DMS 273 (cell line): Measurements from ENCODE around the gene CD226.
"Not testable (repeated sequence)": the region's sequence is repeated elsewhere in the genome, so short reads cannot be mapped to it uniquely, and the experiment has no call there.

Experiments
- DNase-seq: peaks from one replicate; lab custom pipeline; 2025; ENCODE audit not compliant: unreplicated experiment; lab: John Stamatoyannopoulos, UW

CD226 gene

DNA sequence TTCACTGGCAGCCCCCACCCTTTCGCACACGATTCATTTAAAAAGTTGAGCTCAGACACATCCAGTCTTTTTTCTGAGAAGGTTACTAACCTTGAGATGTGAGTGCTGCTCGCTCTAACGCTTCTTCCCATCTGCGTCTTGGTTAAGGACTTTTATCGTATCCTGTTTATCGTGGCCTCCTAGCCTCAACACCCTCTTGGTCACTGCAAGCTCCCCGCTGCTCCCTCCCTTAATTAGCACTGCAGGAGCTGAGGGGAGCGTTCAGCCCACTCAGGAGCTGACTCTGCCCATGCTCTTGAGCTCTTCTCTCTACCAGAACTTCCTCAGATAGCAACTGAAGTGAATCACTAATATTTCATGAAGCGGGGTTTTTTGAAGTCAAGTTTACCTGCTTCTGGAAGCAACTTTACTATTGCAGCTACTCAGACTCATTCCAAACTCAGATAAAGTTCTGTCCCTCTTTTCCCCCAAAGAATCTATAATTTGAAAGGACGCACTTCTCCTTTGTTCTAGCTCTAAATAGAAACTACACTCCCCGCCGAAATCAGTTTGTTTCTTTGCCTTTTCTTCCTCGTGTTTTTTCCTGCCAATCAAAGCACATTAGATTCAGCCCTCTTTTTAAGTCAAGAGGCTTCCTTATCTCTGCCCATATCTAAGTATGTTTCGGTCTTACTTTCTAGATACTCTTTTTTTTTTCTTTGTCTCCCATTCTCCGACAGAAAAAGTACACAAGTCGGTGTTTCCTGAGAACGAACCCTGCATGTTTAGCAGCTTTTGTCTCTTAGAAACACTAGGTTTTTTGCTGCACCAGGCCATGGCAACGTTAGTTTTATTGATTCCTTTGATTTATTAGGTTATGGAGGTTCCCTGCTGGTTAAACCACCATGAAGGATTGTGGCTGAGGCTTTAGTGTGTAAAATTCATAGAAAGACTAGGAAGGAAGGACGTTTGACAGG is 9.3 kb upstream of the CD226 start:
- no peak for DNase-seq

DNA sequence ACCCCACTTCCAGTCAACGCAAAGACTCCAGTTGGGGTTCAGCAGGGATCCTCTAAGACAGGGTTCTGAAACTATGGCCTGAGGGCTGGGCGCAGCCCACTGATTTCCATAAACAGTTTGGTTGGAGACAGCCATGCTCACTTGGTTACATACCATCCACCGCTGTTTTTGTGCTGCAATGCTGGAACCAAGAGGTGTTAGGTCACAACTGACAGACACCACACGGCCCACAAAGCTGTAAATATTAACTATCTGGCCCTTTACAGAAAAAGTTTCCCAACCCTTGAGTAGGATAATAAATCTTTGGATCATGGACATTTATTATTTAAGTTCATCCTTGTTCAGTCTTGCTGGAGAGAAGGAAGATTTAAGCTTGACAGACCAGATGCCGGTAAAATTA is 8.4 kb upstream of the CD226 start:
- DNase-seq = no peak

DNA sequence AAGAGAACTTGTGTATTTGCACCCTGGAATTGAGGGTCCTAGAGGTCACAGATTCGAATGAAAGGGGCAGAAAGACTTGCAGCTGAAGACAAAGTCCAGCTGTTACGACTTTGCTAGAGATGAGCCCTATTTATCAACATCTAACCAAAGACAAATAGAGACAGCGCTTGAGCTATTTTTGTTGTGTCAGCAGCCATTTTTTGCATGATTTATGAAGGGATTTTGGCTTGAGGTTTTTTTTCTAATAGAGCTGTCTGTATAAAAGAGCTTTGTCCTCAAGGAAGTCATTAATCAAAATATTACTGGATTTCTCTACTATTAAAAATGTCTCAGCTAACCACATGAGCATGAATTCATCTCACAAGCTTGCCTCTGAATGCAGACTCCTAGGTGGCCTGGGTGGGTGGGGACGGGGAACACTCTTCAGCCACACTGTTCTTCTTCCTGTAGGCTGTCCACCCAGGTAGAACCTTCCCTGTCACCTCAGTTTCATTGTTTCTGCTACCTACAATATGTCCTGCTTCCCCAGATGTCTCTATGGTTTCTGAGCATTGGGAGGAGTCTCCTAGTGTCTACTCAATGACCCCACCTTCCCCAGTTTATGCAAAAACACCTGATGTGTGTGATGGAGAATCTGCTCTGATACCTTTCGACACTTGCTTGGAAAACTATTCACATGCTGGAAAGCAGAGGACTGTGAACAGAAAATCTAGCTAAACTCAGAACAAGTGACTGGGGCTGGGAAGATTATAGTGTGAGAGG is 7.2 kb upstream of the CD226 start:
- DNase-seq = no peak

DNA sequence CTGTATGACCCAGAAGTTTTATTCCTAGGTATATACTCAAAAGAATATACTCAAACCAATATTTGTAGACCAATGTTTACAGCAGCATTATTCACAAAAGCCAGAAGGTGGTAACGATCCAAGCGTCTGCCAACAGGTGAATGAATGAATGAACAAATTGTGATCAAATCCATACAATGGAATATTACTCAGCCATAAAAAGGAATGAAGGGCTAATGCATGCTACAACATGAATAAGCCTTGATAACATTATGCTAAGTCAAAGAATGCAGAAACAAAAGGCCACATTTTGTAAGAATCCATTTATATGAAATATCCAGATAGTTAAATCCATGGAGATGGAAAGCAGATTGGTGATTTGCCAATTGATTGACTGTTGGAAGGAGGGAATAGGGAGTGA is 5.5 kb upstream of the CD226 start:
- DNase-seq = no peak

DNA sequence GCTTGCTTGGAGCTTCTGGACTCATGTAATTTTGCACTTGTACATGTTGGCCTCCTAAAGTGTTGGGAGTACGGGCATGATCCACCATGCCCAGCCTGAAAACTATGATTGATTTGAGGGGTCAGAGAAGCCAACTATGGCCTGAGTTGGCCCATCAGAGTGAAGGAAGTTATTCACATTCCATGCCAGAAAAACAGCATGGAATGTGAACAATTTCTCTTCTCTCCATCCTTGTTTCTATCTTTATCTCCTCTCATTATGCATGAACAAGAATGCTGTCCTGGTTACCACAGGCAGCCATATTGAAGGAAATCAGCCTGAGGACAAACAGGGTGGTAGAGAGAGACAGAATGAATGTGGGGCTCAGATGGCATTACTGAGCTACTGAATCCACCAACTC is 3.5 kb upstream of the CD226 start:
- no peak for DNase-seq

DNA sequence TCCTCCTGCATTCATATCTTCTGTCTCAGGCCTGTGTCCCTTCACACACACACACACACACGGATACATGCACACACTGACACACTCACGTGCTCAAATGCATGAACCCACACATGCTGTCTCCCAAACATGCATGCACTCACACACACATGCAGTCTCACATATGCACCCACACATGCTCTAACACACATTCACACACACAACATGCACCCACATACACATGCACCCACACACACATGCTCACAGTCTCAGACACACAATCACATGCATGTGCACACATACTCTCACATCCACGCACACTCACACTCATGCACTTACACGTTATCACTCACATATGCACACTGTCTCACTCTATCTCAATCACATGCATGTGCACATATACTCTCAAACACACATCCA is 1.9 kb upstream of the CD226 start:
- DNase-seq = no peak

DNA sequence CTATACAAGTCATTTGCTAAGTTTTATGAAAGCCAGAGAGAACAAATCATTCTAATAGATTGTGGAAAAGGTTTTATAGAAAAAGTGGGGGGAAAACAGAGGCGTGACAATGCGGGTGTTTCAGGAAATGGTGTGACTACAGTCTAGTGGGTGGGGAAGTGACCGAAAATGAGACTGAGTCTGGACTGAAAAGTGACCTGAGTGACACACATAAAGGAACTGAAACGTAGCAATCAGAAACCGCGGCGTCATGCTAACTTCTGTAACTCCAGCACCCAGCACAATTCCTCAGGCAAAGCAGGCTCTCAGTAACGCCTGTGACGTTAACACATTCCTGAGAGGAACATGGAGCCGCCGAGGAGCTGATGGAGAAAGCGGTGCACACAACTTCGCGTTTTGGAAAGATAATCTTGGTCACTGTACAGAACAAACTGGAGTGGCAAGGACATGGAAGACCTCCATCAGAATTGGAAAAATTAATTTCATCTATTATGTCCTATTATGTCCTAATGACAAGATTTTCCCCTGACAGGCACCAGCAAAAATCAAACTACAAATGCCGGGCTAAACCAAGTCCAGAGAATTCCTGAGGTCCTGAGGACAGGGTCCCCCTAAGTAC is 1.4 kb upstream of the CD226 start:
- no peak for DNase-seq

DNA sequence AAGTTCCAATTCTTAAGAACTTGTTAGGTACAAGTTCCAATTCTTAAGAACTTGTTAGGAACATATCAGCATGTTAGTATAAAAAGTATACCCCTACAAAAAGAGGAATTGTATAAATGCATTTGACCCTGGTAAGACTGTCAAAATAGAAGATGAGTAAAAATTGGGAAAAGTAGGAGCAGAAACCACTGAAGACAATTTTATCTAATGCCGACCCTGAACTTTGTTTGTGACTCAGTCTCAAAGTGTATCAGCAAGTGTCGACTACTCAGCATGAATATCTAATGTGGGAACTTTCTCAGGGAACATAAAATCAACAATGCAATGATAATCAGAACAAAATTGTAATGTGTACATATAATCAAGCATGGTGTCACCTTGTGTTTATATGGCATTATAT is 583 bp upstream of the CD226 start:
- no peak for DNase-seq

DNA sequence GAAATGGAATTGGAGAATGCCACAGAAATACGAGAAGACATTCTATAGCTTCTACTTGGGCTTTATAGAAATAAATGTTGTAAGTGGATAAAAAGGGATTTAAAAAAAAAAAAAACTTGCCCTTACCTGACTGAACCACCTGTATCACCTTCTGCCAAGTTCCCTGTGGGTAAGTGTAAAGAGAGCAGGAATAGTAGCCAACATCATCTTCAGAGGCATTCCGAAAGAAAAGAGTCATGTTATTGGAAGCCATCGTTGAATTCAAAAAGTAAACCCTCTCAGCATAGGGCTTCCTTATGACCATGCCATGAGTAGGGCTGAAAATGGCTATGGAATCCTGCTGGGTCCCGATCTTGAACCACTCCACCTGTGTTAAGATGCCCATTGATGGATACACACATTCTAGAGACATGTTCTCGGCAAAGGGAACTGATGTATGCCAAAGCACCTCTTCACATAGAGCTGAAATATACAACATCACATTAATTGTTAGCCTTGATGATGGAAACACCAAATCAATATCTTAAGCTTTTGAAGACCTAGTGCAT is 991 bp downstream of the CD226 start:
- no peak for DNase-seq

DNA sequence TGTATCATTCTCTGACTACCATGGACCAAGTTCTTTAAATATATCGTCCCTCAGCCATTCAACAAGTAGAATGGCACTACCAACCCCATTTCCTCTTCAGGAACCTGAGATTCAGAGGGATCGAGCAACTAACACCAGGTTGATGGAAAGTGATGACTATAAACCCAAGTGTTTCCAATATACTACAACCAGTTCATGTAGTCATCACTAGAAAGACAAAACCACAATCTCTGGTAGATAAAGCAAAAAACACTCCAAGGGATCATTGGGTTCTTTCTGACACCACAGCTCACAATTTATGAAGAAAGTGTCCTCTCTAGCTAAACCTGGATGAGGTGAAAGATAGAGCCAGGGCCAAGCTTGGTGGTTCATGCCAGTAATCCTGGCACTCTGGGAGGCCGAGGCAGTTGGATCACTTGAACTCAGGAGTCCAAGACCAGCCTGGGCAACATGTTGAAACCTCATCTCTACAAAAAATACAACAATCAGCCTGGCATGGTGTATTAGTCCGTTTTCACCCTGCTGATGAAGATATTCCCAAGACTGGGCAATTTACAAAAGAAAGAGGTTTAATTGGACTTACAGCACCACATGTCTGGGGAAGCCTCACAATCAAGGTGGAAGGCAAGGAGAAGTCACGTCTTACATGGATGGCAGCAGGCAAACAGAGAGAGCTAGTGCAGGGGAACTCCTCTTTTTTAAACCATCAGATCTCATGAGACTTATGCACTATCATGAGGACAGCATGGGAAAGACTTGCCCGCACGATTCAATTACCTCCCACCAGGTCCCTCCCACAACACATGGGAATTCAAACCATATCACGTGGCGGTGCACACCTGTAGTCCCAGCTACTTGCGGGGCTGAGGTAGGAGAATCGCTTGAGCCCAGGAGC is 2.2 kb downstream of the CD226 start:
- DNase-seq = no peak

DNA sequence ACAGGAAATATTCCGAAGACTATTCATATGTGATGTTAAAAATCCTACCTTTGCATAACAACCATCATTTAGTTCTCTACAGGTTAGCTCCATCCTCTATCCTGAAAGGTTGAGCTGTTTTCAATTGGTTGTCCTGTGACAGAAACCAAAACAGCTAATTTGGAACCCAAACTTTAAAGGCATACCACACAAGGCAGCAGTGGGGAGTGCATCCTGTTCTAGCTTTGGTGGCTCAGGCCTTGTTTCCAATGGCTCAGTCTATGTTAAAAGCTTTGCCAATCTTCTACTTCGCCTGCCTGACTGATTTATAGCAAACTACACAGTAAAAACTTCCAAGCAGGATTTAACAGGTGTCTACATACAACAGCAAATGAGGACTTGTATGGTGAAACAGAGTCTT is 3.2 kb downstream of the CD226 start:
- no peak for DNase-seq

DNA sequence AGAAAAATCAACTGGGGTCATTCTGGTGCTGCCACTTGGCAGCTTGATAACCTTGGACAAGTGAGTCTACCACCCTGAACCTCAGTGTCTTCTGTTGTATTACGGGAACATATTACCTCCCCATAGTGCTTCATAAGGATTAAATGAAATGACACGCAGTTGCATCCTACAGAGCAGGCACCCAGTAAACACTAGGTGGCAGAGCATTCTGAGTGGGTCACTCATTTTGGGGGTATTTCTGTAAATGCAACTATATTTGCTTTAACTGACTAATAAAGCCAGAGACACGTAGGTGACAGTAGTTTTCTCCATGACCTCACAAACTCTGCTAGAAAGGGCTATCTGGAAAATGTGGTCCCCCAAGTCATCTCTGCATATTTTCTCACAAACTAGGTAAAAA is 4.7 kb downstream of the CD226 start:
- no peak for DNase-seq

DNA sequence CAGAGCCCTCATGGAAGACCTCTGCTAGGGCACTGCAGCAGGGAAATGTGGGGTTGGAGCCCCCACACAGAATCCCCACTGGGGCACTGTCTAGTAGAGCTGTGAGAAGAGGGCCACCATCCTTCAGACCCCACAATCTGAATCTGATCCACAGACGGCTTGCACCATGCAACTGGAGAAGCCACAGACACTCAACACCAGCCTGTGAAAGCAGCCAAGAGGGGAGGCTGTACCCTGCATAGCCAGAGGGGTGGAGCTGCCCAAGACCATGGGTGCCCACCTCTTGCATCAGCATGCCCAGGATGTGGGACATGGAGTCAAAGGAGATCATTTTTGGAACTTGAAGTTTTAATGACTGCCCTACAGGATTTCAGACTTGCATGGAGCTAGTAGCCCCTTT is 6.5 kb downstream of the CD226 start:
- DNase-seq = no peak

DNA sequence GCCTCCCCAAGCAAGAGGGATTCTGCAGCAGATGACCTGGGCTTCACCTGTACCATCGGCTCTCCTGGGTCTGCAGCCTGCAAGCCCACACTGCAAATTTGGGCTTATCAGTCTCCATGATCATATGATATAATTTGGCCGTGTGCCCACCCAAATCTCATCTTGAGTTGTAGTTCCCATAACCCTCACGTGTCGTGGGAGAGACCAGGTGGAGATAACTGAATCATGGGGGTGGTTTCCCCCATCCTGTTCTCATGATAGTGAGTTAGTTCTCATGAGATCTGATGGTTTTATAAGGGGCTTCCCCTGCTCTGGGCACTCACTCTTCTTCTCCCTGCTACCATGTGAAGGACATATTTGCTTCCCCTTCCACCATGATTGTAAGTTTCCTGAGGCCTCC is 7.9 kb downstream of the CD226 start:
- not testable (repeated sequence) for DNase-seq

DNA sequence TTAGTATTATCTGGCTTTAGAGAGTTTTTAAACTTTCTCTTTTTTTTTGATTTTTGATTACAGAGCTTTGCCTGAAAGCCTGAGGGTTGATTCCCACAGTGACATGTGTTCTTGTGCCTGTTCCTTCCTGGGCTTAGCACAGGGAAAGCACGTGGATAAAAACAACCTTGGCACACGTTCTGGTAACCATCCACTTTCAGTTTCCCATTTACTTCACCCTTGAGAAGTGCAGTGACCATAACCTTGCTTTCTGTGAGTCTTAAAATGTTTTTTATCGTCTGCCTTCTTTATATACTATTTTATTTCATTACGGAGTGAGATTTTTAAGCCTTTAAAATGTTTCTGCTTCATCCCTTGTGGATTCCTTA is 11.5 kb downstream of the CD226 start:
- no peak for DNase-seq

DNA sequence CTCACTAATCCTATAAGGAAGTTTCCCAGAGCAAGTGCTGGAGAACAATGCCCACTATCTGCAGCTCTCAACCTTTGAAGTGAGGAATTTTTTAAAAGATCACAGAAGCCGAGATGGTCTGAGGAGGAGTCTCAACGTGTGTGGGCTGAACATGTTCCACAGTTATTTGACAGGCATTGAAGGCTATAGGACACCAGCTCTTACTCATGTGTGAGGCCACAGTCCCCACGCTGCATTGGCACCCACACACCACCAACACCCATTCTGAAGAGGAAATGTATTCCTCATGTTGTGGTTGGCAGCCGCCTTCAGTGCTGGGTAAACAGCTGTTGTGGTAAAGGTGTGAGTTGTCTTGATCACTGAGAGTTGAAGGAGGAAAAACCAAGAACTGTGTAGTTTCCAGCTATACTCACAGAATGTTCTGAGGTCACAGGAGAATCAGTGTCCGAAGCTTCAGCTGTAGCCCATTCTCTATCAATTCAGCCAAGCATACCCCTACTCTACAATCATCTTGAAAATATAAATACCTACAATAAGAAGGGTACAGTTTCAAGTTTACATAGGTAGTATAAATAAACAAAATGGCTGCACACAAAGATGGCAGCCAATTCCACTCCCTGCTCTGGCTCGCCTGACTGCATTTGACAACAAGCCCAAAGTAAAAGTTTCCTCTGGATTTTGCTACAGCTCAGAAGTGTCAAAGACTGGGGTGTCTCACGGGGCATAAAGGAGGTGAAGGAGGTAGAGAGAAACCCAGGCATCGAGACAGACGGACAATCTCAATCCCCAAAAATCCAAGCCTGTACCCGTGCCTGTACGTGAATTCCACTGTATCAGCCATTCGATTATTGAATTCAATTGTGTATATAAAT is 12.1 kb downstream of the CD226 start:
- DNase-seq = no peak

DNA sequence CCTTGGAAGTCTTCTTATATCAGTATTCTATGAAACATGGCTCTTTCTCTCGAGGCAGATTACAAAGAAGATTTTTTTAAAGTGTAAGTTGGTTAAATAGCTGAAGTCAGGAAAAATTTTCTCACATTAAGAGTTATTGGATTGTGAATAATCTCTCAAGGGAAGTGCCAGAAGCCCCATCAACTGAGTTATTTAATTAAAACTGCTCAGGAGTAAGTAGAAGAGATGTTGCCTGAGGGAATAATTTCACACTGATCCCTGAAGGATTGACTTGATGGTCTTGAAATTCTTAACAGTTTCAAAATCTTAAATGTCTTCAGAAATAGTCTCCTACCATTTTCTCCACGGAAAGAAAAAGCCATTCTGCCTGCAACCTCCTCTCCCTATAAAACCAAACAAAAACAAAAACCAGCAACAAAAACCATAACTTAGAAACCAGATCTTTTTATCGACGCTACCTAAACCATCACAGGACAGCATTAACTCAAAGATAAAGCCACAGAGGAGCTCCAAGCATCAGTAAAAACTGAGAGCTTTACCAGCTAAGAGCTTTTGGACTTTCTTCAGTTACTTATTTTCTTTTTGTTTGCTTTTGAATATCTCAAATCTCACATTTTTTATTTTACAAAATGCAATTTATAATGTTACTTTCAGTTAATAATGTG is 12.9 kb downstream of the CD226 start:
- no peak for DNase-seq

DNA sequence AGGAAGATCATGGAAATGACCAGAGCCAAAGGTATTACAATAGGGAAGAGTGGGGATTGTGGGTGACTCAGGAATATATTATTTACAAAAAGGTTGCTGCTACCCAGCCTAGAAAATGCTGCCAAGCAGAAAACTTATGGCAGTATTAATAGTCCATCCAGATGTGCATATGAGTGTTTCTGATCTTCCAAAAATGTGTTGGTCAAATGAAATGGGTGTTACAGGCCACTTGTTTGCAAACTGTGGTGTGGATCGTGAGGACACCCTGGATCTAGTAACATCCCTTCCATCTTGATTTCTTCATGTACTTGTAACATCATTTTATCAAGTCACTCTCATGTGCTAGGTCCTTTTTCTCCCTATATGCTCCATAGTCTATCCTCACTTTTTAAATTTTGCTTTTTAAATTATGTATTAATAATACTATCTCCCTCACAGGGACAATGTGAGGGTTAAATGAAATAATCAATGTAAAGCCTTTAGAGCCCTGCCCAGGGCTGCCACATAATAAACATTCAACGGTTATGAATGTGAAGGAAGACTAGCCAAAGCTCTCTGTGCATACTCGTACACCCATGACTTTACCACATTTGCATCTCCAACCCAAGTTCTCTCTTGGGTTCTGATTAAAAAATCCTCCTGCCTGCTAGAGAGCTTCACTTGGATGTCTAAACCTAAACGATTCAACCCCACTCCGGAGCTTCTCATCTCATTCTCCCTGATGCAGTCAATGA is 18.5 kb downstream of the CD226 start:
- DNase-seq = no peak

DNA sequence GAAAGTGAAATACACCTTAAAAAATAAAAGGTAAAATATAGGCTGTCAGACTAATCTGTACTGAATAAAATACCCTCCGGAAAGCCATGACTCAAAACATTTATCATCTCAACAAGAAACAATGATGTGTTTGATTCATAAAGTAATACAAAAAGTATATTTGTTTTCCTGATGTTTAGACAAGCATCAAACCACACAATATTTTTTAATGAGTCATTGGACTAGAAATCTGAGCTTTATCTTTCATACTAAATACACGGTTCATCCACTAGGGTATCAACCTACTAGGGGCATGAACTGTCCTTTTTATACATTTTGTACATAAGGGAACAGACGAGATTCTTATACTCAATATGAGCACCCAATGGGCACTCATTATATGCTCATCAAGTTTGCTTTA is 31.3 kb downstream of the CD226 start:
- DNase-seq = no peak
